Measurements from ENCODE around the gene TASOR.

TASOR gene

DNA sequence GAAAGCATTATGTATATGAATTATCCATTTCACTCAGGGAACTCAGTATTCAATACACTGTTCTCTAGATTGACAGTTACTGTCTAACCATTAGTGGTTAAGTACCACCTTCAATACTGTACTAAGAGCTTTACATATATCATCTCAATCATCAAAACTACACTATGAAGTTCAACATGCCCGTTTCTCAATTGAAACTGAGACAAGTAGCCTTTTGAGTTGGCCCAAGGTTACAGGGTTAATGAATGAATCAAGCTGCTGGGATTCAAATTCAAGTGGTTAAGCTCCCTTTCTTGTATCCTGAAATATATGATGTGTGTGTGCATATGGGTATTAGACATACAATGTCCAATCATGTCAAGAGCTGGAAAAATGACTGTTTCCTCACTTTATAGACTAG lies 5.8 kb downstream of the TASOR start:
- ChIA-PET POLR2A (no interaction called here), CTCF (interaction anchor here (1.2 kb wide), 1 partner anchor 124 kb away, joined by 4 read pairs; the partner anchor contains the start of gene ARHGEF3)
- no peak overlapping the region for H3K27ac ChIP-seq (ENCODE audit: extremely low read depth, low read depth, low read length)
- peaks cover 9% of the 10 kb centered on the region for H3K4me1 ChIP-seq (ENCODE audit: control insufficient read depth, insufficient read depth, low read length)
- TF ChIP-seq ZNF324 (tag by site-specific recombination; IDR thresholded peaks at IDR 0.05) (no peak), ZNF23 (tag by site-specific recombination; IDR thresholded peaks at IDR 0.05; ENCODE audit: borderline replicate concordance) (no peak), ZSCAN16 (tag by site-specific recombination; IDR thresholded peaks at IDR 0.05) (no peak), OSR2 (tag by site-specific recombination; IDR thresholded peaks at IDR 0.05) (no peak), ZNF24 (tag by site-specific recombination; IDR thresholded peaks at IDR 0.05) (no peak), ZNF211 (tag by site-specific recombination; IDR thresholded peaks at IDR 0.05; ENCODE audit: low read depth) (no peak)
- TF ChIP-seq, protein P1, sequence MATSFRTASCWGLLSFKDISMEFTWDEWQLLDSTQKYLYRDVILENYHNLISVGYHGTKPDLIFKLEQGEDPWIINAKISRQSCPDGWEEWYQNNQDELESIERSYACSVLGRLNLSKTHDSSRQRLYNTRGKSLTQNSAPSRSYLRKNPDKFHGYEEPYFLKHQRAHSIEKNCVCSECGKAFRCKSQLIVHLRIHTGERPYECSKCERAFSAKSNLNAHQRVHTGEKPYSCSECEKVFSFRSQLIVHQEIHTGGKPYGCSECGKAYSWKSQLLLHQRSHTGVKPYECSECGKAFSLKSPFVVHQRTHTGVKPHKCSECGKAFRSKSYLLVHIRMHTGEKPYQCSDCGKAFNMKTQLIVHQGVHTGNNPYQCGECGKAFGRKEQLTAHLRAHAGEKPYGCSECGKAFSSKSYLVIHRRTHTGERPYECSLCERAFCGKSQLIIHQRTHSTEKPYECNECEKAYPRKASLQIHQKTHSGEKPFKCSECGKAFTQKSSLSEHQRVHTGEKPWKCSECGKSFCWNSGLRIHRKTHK (tag by site-specific recombination; IDR thresholded peaks at IDR 0.05): no peak
- H3K9me3 ChIP-seq (ENCODE audit: control insufficient read depth, insufficient read depth, low read depth, low read length): no peaks in the 10 kb centered on the region
- H3K36me3 ChIP-seq (ENCODE audit: control insufficient read depth in 2 of 2, insufficient read depth in 1 of 2, low read length in 2 of 2): peaks cover 9 to 27% of the 10 kb centered on the region in 2 experiments
- no peak overlapping the region for H3K4me3 ChIP-seq (ENCODE audit: low read depth, low read length)

GRCh38 chr3:56673781-56674457 lies 9.1 kb downstream of the TASOR start:
- TF ChIP-seq, protein P2, sequence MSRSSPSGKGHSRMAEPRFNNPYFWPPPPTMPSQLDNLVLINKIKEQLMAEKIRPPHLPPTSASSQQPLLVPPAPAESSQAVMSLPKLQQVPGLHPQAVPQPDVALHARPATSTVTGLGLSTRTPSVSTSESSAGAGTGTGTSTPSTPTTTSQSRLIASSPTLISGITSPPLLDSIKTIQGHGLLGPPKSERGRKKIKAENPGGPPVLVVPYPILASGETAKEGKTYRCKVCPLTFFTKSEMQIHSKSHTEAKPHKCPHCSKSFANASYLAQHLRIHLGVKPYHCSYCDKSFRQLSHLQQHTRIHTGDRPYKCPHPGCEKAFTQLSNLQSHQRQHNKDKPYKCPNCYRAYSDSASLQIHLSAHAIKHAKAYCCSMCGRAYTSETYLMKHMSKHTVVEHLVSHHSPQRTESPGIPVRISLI (tag by site-specific recombination; IDR thresholded peaks at IDR 0.05): peak; percentile 64; the same call in 1 of the 2 replicates
- TF ChIP-seq ZNF555 (tag by site-specific recombination; conservative IDR thresholded peaks at IDR 0.05): no peak
- TF ChIP-seq ZNF223 (tag by site-specific recombination; IDR thresholded peaks at IDR 0.05): no peak
- TF ChIP-seq PBX3 (CRISPR knock-in tag; IDR thresholded peaks at IDR 0.05): no peak
- TF ChIP-seq IKZF3 (tag by site-specific recombination; IDR thresholded peaks at IDR 0.05): no peak
- no peak for TF ChIP-seq ZNF791 (tag by site-specific recombination; IDR thresholded peaks at IDR 0.05)
- TF ChIP-seq SP2 (tag by site-specific recombination; IDR thresholded peaks at IDR 0.05): no peak
- TF ChIP-seq ZNF121 (tag by site-specific recombination; IDR thresholded peaks at IDR 0.05): peak; percentile 86
- Histone ChIP-seq H3K4me1 (ENCODE audit: control insufficient read depth, insufficient read depth, low read length) (peaks cover 9% of the 10 kb centered on the region), H3K27ac (ENCODE audit: extremely low read depth, low read depth, low read length) (no peak overlapping the region), H3K9me3 (ENCODE audit: control insufficient read depth, insufficient read depth, low read depth, low read length) (no peaks in the 10 kb centered on the region), H3K36me3 (ENCODE audit: control insufficient read depth in 2 of 2, insufficient read depth in 1 of 2, low read length in 2 of 2) (peaks cover 31 to 49% of the 10 kb centered on the region in 2 experiments), H3K4me3 (ENCODE audit: low read depth, low read length) (no peak overlapping the region)
- CTCF ChIA-PET: interaction anchor here (0.6 kb wide), 2 partner anchors 84 to 315 kb away, joined by 3 to 4 read pairs; no protein-coding TSS in a partner anchor
- POLR2A ChIA-PET: interaction anchor here (0.5 to 1.5 kb wide), 5 partner anchors 8 to 128 kb away, joined by 3 to 12 read pairs (median 3); partner anchors contain the start of gene ARHGEF3

- TF ChIP-seq ZNF48 (tag by site-specific recombination; IDR thresholded peaks at IDR 0.05) (no peak), MZF1 (tag by site-specific recombination; IDR thresholded peaks at IDR 0.05; ENCODE audit: borderline replicate concordance) (no peak), ZNF239 (tag by site-specific recombination; IDR thresholded peaks at IDR 0.05) (no peak), ZNF521 (tag by site-specific recombination; IDR thresholded peaks at IDR 0.05) (no peak), ZNF221 (tag by site-specific recombination; IDR thresholded peaks at IDR 0.05; ENCODE audit: borderline replicate concordance) (no peak)
- H3K27ac ChIP-seq (ENCODE audit: extremely low read depth, low read depth, low read length): no peak overlapping the region
- no peaks in the 10 kb centered on the region for H3K9me3 ChIP-seq (ENCODE audit: control insufficient read depth, insufficient read depth, low read depth, low read length)
- H3K4me1 ChIP-seq (ENCODE audit: control insufficient read depth, insufficient read depth, low read length): no peaks in the 10 kb centered on the region
- peaks cover 51 to 96% of the 10 kb centered on the region in 2 experiments for H3K36me3 ChIP-seq (ENCODE audit: control insufficient read depth in 2 of 2, insufficient read depth in 1 of 2, low read length in 2 of 2)
- ChIA-PET POLR2A (no interaction called here), CTCF (no interaction called here)
- no peak overlapping the region for H3K4me3 ChIP-seq (ENCODE audit: low read depth, low read length)
Observed at GRCh38 chr3:56667973-56668579, 15.0 kb downstream of the TASOR start.

Measured in HEK293 (cell line).